Measurements from ENCODE around the gene CITED1.

GRCh38 chrX:72308209-72308565 lies 2.5 kb upstream of the CITED1 start:
- TF ChIP-seq EZH2 (IDR thresholded peaks at IDR 0.05; ENCODE audit: borderline replicate concordance, insufficient read depth, low read depth, low read length, poor library complexity, severe bottlenecking), result no peak
- TF ChIP-seq, protein P1, sequence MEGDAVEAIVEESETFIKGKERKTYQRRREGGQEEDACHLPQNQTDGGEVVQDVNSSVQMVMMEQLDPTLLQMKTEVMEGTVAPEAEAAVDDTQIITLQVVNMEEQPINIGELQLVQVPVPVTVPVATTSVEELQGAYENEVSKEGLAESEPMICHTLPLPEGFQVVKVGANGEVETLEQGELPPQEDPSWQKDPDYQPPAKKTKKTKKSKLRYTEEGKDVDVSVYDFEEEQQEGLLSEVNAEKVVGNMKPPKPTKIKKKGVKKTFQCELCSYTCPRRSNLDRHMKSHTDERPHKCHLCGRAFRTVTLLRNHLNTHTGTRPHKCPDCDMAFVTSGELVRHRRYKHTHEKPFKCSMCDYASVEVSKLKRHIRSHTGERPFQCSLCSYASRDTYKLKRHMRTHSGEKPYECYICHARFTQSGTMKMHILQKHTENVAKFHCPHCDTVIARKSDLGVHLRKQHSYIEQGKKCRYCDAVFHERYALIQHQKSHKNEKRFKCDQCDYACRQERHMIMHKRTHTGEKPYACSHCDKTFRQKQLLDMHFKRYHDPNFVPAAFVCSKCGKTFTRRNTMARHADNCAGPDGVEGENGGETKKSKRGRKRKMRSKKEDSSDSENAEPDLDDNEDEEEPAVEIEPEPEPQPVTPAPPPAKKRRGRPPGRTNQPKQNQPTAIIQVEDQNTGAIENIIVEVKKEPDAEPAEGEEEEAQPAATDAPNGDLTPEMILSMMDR (IDR thresholded peaks at IDR 0.05), result no peak
